Pulmonary artery endothelial cell (primary cell): ENCODE results near the gene RAC3. TPM values are rescaled to one million over a fixed set of nuclear protein-coding genes. Genes with fewer than 3 reads are reported as not detected.

ENCODE experiments used
- total RNA-seq: library from RNA; depleted of rRNA; stranded (reverse); fragments of >200 nt; gene quantifications from 2 replicates; pipeline ENCODE4 v1.2.3, GENCODE V29; 2014

Gene RAC3
- total RNA-seq, 1 donor from 2014 or later = 45.4 TPM

Other genes starting within 250 kb of the RAC3 start
- not detected in 2 replicates for gene GCGR, start 227.5 kb upstream of the RAC3 start, total RNA-seq
- 95.8 and 149 TPM in 2 replicates for gene MCRIP1, start 198.4 kb upstream of the RAC3 start, total RNA-seq
- not detected in 2 replicates for gene PPP1R27, start 196.6 kb upstream of the RAC3 start, total RNA-seq
- 1,184 and 1,197 TPM in 2 replicates for gene P4HB, start 171.1 kb upstream of the RAC3 start, total RNA-seq
- gene ARHGDIA, start 160.3 kb upstream of the RAC3 start, total RNA-seq = 135 and 168 TPM in 2 replicates
- 228 and 268 TPM in 2 replicates for gene ALYREF, start 140.1 kb upstream of the RAC3 start, total RNA-seq
- 114 and 167 TPM in 2 replicates for gene ANAPC11, start 140.0 kb upstream of the RAC3 start, total RNA-seq
- gene NPB, start 129.4 kb upstream of the RAC3 start, total RNA-seq = 0.11 and 0.20 TPM in 2 replicates
- 46.2 and 53.6 TPM in 2 replicates for gene PCYT2, start 120.3 kb upstream of the RAC3 start, total RNA-seq
- gene SIRT7, start 113.5 kb upstream of the RAC3 start, total RNA-seq = 19.1 and 28.3 TPM in 2 replicates
- gene MAFG, start 103.9 kb upstream of the RAC3 start, total RNA-seq = 18.3 and 24.2 TPM in 2 replicates
- 98.3 and 122 TPM in 2 replicates for gene PYCR1, start 94.4 kb upstream of the RAC3 start, total RNA-seq
- gene MYADML2, start 84.4 kb upstream of the RAC3 start, total RNA-seq = not detected in 2 replicates
- gene NOTUM, start 70.5 kb upstream of the RAC3 start, total RNA-seq = 0.07 TPM in 1 of 2 replicates, not detected in the other
- 20.4 and 25.5 TPM in 2 replicates for gene ASPSCR1, start 54.0 kb upstream of the RAC3 start, total RNA-seq
- gene CENPX, start 8.8 kb upstream of the RAC3 start, total RNA-seq = 39.0 and 40.9 TPM in 2 replicates
- gene LRRC45, start 8.4 kb upstream of the RAC3 start, total RNA-seq = 20.2 and 30.5 TPM in 2 replicates
- 51.8 and 56.6 TPM in 2 replicates for gene DCXR, start 6.0 kb downstream of the RAC3 start, total RNA-seq
- 25.7 and 29.9 TPM in 2 replicates for gene RFNG, start 20.1 kb downstream of the RAC3 start, total RNA-seq
- 110 and 118 TPM in 2 replicates for gene GPS1, start 20.2 kb downstream of the RAC3 start, total RNA-seq
- gene DUS1L, start 34.1 kb downstream of the RAC3 start, total RNA-seq = 66.1 and 84.1 TPM in 2 replicates
- gene FASN, start 66.6 kb downstream of the RAC3 start, total RNA-seq = 98.9 and 106 TPM in 2 replicates
- gene CCDC57, start 181.2 kb downstream of the RAC3 start, total RNA-seq = 6.9 and 9.3 TPM in 2 replicates
- 101 and 137 TPM in 2 replicates for gene SLC16A3, start 197.4 kb downstream of the RAC3 start, total RNA-seq
- 58.5 and 58.9 TPM in 2 replicates for gene CSNK1D, start 242.0 kb downstream of the RAC3 start, total RNA-seq